Epithelial cell of esophagus (primary cell): ENCODE measurements around the gene MEGF9.

Experiments
- DNase-seq: peaks from one replicate; pipeline ENCODE4 v3.0.0; 2010; ENCODE audit warnings: low read depth
- H3K4me3 ChIP-seq: 2 replicates; pipeline ENCODE4 v1.5.1; 2011; ENCODE audit warnings: mild to moderate bottlenecking, low read length, control low read depth
- TF ChIP-seq, protein P1 (sequence below): IDR thresholded peaks from 2 replicates; pipeline ENCODE4 v1.5.1; 2011; ENCODE audit warnings: low read depth, mild to moderate bottlenecking, low read length, control low read depth, inconsistent platforms; ENCODE audit not compliant: insufficient read depth; ENCODE audit errors: missing control alignments

Gene MEGF9

DNA sequence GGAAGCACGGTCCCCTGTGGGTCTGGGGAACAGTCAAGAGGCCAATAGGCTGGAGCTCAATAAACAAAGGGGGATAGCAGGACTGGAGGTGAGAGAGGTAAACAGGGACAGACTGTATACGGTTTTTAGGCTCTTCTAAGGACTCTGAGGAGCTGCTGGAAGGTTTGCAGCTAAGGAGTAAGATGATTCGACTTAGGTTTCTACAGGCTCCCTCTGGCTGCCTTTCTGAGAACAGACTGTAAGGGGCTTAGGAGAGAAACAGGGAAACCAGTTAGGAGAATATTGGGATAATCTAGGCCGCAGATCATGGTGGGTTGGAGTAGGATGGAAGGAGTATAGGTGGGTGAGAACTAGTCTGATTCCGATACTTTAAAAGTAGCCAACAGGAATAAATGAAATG, 144.7 kb downstream of the MEGF9 start:
- TF ChIP-seq, protein P1, sequence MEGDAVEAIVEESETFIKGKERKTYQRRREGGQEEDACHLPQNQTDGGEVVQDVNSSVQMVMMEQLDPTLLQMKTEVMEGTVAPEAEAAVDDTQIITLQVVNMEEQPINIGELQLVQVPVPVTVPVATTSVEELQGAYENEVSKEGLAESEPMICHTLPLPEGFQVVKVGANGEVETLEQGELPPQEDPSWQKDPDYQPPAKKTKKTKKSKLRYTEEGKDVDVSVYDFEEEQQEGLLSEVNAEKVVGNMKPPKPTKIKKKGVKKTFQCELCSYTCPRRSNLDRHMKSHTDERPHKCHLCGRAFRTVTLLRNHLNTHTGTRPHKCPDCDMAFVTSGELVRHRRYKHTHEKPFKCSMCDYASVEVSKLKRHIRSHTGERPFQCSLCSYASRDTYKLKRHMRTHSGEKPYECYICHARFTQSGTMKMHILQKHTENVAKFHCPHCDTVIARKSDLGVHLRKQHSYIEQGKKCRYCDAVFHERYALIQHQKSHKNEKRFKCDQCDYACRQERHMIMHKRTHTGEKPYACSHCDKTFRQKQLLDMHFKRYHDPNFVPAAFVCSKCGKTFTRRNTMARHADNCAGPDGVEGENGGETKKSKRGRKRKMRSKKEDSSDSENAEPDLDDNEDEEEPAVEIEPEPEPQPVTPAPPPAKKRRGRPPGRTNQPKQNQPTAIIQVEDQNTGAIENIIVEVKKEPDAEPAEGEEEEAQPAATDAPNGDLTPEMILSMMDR, result no peak
- H3K4me3 ChIP-seq, result no peak overlapping the region
- no peak for DNase-seq

DNA sequence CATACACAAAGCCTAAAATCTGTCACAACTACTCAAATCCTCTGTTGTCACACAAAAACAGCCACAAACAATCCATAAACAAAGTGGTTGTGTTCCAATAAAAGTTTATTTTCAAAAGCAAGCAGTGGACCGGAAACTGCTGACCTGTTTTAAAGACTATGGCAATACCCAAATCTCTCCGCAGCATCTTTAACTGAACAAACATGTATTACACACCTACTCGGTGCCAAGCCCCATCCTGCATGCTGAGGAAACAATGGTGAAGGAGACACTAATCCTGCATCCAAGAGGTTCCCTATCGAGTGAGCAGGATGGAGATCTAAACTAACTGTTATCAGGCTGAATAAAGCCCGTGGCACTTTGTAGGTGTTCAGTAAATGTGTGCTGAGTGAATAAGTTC, 145.5 kb downstream of the MEGF9 start:
- DNase-seq, result no peak
- TF ChIP-seq, protein P1, result no peak
- no peak overlapping the region for H3K4me3 ChIP-seq

DNA sequence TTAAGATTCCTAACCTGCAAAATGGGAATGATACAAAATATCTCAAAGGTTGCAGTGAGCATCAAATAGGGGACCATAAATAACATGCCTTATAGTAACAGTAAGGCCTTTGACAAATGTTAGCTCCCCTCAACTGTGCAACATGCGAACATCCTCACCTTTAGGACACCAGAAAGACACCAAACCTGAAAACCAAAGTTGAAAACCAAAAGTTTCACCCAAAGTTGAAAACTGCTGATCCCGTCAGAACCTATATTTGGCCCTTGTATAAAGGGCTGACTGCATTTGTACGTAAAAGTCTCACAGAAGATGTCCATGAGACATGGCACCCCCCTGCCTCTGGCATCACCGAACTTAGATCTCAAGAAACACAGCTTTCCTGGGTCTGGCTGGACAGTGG, 146.4 kb downstream of the MEGF9 start:
- H3K4me3 ChIP-seq, result no peak overlapping the region
- DNase-seq, result no peak
- TF ChIP-seq, protein P1, result no peak

DNA sequence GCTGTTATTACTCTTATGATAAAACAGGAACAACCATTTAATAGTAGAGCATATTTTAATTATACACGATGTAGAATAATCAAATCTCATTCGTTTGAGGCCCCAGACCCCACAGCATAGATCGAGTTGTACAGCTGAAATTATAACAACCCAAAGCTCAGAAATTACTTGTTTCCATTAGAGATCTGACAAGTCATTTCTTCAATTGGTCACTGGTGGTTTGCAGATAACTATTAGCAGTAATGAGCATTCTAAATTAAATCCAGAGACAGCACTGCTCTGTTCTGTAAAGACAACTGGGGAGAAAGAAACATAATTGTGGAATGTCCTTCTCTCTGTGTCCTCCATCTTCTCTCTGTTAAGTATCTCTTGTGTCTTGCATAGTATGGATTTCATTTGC, 147.2 kb downstream of the MEGF9 start:
- H3K4me3 ChIP-seq, result no peak overlapping the region
- DNase-seq, result no peak
- TF ChIP-seq, protein P1, result no peak

DNA sequence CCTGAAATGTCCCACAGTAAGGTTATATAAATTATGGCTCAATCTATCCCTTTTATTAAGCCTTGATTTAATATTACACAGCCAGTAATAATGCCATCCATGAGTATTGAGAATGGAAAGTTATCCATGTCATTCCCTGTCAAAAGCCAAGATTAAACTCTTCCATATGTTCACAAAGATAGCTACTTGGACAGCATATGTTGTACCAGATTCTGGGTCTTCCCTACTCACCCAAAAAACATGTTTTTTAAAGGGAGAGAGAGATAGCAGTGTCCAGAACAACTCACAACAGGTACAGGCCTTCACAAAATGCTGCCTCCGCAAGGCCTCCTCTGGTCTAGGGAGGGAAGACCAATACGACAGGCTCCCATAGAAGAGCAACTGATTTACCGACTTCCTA, 149.7 kb downstream of the MEGF9 start:
- DNase-seq, result no peak
- no peak overlapping the region for H3K4me3 ChIP-seq
- TF ChIP-seq, protein P1, result no peak

DNA sequence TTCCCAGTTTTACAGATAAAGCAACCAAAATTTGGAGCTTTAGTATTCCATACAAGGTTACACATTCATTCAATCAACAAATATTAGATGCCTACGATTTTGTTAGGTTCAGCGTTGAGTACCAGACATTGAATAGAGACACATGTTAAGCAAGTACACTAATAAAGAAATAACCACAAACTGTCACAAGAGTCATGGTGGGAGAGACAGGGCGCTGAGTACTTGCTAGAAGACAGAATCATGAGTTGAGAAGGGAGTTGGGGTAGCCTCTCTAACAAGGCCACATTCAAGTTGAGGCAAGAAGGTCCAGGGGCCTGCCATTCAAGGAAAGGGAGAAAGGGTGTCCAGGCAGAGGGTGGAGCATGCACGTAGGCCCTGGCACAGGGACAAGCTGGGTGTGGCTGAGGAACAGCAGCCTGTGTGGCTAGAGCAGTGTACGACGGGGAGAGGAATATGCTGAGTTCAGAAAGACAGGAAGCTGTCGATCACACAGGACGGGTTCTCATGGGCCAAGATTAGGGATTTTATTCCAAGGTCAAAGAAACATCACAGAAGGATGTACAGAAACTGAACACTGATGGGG, 151.3 kb downstream of the MEGF9 start:
- no peak overlapping the region for H3K4me3 ChIP-seq
- TF ChIP-seq, protein P1, result no peak
- peak; percentile 26 for DNase-seq

DNA sequence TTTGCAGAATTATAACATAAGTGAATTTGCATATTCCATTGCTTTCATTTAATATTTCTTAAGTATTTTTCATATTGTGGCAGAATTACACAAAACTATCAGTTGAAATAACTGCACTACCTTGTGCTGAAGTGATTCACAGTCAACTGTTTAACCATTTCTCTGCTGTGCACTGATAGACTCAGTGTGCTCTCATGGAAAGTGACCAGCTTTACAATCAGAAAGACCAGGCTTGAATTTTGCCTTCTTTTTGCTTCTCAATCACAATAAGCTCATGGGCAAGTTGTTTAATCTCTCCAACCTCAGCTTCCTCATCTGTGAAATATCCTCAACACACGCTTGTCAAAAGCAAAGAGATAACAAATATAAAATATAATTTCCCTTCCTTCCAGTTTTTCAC, 152.6 kb downstream of the MEGF9 start:
- TF ChIP-seq, protein P1, result no peak
- DNase-seq, result no peak
- no peak overlapping the region for H3K4me3 ChIP-seq
